GM12875 (cell line): Measurements from ENCODE around the gene NRCAM.
"Not testable (repeated sequence)": the region's sequence is repeated elsewhere in the genome, so short reads cannot be mapped to it uniquely, and the experiment has no call there.

ENCODE experiments used
- H3K4me3 ChIP-seq: one replicate; pipeline ENCODE4 v1.5.1; 2011; ENCODE audit warnings: low read depth, low read length, control low read depth
- TF ChIP-seq, protein P1 (sequence below): IDR thresholded peaks from 2 replicates; pipeline ENCODE4 v1.5.1; 2011; ENCODE audit warnings: low read depth, mild to moderate bottlenecking, control low read depth, inconsistent platforms, low read length, moderate library complexity, borderline replicate concordance; ENCODE audit not compliant: insufficient read depth

Gene NRCAM

GRCh38 chr7:108345710-108346336 is 110.4 kb downstream of the NRCAM start:
- TF ChIP-seq, protein P1, sequence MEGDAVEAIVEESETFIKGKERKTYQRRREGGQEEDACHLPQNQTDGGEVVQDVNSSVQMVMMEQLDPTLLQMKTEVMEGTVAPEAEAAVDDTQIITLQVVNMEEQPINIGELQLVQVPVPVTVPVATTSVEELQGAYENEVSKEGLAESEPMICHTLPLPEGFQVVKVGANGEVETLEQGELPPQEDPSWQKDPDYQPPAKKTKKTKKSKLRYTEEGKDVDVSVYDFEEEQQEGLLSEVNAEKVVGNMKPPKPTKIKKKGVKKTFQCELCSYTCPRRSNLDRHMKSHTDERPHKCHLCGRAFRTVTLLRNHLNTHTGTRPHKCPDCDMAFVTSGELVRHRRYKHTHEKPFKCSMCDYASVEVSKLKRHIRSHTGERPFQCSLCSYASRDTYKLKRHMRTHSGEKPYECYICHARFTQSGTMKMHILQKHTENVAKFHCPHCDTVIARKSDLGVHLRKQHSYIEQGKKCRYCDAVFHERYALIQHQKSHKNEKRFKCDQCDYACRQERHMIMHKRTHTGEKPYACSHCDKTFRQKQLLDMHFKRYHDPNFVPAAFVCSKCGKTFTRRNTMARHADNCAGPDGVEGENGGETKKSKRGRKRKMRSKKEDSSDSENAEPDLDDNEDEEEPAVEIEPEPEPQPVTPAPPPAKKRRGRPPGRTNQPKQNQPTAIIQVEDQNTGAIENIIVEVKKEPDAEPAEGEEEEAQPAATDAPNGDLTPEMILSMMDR: no peak
- H3K4me3 ChIP-seq: no peak overlapping the region

DNA sequence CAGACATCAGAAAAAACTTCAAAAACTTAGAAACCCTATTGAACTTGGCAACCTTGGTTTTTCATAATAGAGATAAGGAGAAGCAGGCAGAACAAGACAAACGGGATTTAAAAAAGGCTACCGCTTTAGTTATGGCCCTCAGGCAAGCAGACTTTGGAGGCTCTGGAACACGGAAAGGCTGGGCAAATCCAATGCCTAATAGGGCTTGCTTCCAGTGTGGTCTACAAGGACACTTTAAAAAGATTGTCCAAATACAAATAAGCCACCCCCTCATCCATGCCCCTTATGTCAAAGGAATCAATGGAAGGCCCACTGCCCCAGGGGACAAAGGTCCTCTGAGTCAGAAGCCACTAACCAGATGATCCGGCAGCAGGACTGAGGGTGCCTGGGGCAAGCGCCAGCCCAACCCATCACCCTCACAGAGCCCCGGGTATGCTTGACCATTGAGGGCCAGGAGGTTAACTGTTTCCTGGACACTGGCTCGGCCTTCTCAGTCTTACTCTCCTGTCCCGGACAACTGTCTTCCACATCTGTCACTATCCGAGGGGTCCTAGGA is 115.3 kb downstream of the NRCAM start:
- H3K4me3 ChIP-seq: no peak overlapping the region
- TF ChIP-seq, protein P1: no peak

- H3K4me3 ChIP-seq: not testable (repeated sequence)
Observed at GRCh38 chr7:108340406-108340805, 115.8 kb downstream of the NRCAM start.

DNA sequence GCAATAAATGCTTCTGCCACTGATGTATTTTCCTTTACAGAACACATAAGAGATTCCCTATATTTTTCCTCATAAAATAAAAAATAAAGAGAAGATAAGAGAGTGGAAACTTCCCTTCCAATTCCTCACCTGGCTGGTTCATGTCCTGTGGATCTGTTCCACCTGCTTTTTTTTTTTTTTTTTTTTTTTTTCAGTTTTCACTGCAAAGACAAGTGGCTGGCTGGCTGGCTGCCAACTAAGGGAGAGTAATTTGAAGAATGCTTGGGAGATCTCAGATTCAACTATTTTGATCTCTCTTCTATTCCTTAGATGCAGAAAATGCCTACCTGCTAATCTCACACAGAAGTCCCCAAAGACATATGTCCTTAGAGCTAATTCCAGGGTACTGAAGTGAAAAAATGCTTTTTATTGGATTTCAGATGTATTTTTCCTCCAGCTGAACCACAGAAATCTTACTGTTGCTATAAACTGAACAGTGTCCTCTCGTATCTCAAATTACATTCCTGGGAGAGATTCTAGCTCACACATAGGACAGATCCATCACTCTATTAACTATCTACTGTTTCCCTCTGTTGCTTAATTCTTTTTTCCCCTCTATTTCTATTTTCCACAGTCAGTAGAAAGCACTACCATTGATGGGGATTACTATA is 120.8 kb downstream of the NRCAM start:
- TF ChIP-seq, protein P1: no peak
- H3K4me3 ChIP-seq: no peak overlapping the region

DNA sequence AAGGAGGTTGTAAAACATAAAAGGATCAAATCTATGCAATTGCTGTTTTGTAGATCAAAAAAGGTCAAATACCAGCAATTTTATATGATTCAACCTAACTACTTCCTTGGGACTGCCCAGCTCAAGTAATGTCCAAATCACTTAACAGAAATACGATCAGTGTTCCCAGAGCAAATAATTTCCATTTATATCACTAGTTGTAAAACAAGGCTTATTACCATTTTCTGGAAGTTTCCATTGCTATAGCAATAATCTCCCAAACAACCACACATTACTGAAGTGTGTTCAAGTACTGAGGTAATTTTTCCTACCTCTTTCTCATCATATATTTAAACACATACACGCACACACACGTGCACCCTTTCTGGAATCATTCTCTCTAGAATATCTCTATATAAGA is 123.3 kb downstream of the NRCAM start:
- TF ChIP-seq, protein P1: no peak
- no peak overlapping the region for H3K4me3 ChIP-seq

GRCh38 chr7:108331971-108332370 is 124.3 kb downstream of the NRCAM start:
- TF ChIP-seq, protein P1: no peak
- H3K4me3 ChIP-seq: no peak overlapping the region

DNA sequence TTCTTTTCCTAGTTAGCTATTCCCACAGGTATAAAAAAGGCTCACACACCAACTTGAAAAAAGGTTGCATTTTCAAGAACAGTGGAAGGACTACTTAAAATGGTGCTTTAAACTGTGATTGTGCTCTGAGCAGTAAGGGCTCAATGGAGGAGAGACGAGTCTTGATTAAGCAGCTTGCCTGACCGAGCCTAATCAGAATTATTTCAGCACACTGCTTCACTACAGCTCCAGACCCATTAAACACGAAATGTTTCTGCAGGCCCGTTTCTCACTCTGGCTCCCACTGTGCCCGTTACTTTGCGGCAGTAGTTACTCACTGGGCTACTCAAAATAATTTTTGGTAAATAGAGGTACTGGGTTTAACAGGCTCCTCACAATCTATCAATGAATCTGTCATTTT is 126.0 kb downstream of the NRCAM start:
- no peak overlapping the region for H3K4me3 ChIP-seq
- TF ChIP-seq, protein P1: no peak

DNA sequence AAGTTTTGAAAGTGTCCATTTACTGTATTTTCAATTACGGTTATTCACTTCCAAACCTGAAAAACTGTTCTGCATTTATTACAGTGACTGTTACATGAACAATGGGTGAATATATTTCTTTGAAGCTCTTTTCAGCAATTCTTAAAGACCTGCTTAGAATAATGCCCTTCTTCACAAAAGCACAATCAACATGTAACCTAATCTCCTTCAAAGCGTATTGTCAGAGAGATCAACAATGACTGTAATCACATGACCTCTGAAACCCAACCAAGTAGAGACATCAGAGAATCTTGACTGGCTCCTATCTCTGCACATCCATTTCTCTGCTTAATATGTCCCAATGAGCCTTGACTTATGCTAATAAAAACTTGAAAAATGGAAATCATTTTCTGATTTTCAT is 126.7 kb downstream of the NRCAM start:
- H3K4me3 ChIP-seq: no peak overlapping the region
- TF ChIP-seq, protein P1: no peak
